ENCODE data around the gene XRN2.

Gene XRN2

GRCh38 chr20:21303061-21303871, at the start of gene XRN2:
TSS of gene XRN2 (plus strand) at chr20:21303331. CDS start at chr20:21303399, 68 bp downstream.
- in situ Hi-C loops (cut with HindIII; ENCODE audit: low sequenced_read_pairs) = no loop called here
- no peak for TF ChIP-seq CTCF (IDR thresholded peaks at IDR 0.05; ENCODE audit: low read depth, low read length)
- peak within 1 kb of the TSS; percentile 96 for H3K4me3 ChIP-seq (ENCODE audit: low read depth, low read length)
- peak; percentile 96 for DNase-seq (ENCODE audit: low read depth, low spot score)

GRCh38 chr20:21257192-21257591, 45.9 kb upstream of the XRN2 start:
- in situ Hi-C loops (cut with HindIII; ENCODE audit: low sequenced_read_pairs) = no loop called here
- no peak for TF ChIP-seq CTCF (IDR thresholded peaks at IDR 0.05; ENCODE audit: low read depth, low read length)
- H3K4me3 ChIP-seq (ENCODE audit: low read depth, low read length) = no peak overlapping the region
- DNase-seq (ENCODE audit: low read depth, low spot score) = no peak

GRCh38 chr20:21258411-21258810, 44.7 kb upstream of the XRN2 start:
- in situ Hi-C loops (cut with HindIII; ENCODE audit: low sequenced_read_pairs) = no loop called here
- no peak for DNase-seq (ENCODE audit: low read depth, low spot score)
- no peak for TF ChIP-seq CTCF (IDR thresholded peaks at IDR 0.05; ENCODE audit: low read depth, low read length)
- H3K4me3 ChIP-seq (ENCODE audit: low read depth, low read length) = no peak overlapping the region

GRCh38 chr20:21259346-21259745, 43.8 kb upstream of the XRN2 start:
- no peak overlapping the region for H3K4me3 ChIP-seq (ENCODE audit: low read depth, low read length)
- in situ Hi-C loops (cut with HindIII; ENCODE audit: low sequenced_read_pairs) = no loop called here
- no peak for TF ChIP-seq CTCF (IDR thresholded peaks at IDR 0.05; ENCODE audit: low read depth, low read length)
- no peak for DNase-seq (ENCODE audit: low read depth, low spot score)

- H3K4me3 ChIP-seq (ENCODE audit: low read depth, low read length) = no peak overlapping the region
- TF ChIP-seq CTCF (IDR thresholded peaks at IDR 0.05; ENCODE audit: low read depth, low read length) = no peak
- in situ Hi-C loops (cut with HindIII; ENCODE audit: low sequenced_read_pairs) = no loop called here
- DNase-seq (ENCODE audit: low read depth, low spot score) = no peak
These were observed 40.3 kb upstream of the XRN2 start for GRCh38 chr20:21262812-21263211.

GRCh38 chr20:21265261-21266190, 37.6 kb upstream of the XRN2 start:
- in situ Hi-C loops (cut with HindIII; ENCODE audit: low sequenced_read_pairs) = no loop called here
- H3K4me3 ChIP-seq (ENCODE audit: low read depth, low read length) = no peak overlapping the region
- no peak for TF ChIP-seq CTCF (IDR thresholded peaks at IDR 0.05; ENCODE audit: low read depth, low read length)
- no peak for DNase-seq (ENCODE audit: low read depth, low spot score)

All from astrocyte of the spinal cord (primary cell).